ENCODE results near the gene RIMBP3C.
"Not testable (repeated sequence)": the region's sequence is repeated elsewhere in the genome, so short reads cannot be mapped to it uniquely, and the experiment has no call there.

The RIMBP3C gene

GRCh38 chr22:21551361-21551760 lies at the start of gene RIMBP3C:
TSS of gene RIMBP3C (minus strand) at chr22:21551461. CDS start at chr22:21550976, 485 bp downstream.
- not testable (repeated sequence) for DNase-seq (ENCODE audit: low read depth in 3 of 3)

GRCh38 chr22:21599053-21599893 lies 48.0 kb upstream of the RIMBP3C start:
- no peak for DNase-seq (ENCODE audit: low read depth in 3 of 3)

GRCh38 chr22:21598302-21598701 lies 47.0 kb upstream of the RIMBP3C start:
- DNase-seq (ENCODE audit: low read depth in 3 of 3): no peak

GRCh38 chr22:21596356-21597135 lies 45.3 kb upstream of the RIMBP3C start:
- not testable (repeated sequence) for DNase-seq (ENCODE audit: low read depth in 3 of 3)

GRCh38 chr22:21594865-21595452 lies 43.7 kb upstream of the RIMBP3C start:
- no peak for DNase-seq (ENCODE audit: low read depth in 3 of 3)

- DNase-seq (ENCODE audit: low read depth in 3 of 3): no peak
Measured at GRCh38 chr22:21593406-21594232, 42.4 kb upstream of the RIMBP3C start.

GRCh38 chr22:21592422-21592821 lies 41.2 kb upstream of the RIMBP3C start:
- no peak for DNase-seq (ENCODE audit: low read depth in 3 of 3)

- no peak for DNase-seq (ENCODE audit: low read depth in 3 of 3)
Measured at GRCh38 chr22:21591695-21592094, 40.4 kb upstream of the RIMBP3C start.

- DNase-seq (ENCODE audit: low read depth in 3 of 3): no peak
Measured at GRCh38 chr22:21590809-21591641, 39.8 kb upstream of the RIMBP3C start.

GRCh38 chr22:21589396-21589795 lies 38.1 kb upstream of the RIMBP3C start:
- no peak for DNase-seq (ENCODE audit: low read depth in 3 of 3)

GRCh38 chr22:21587803-21588611 lies 36.7 kb upstream of the RIMBP3C start:
- DNase-seq (ENCODE audit: low read depth in 3 of 3): no peak

- DNase-seq (ENCODE audit: low read depth in 3 of 3): no peak
Measured at GRCh38 chr22:21585389-21585788, 34.1 kb upstream of the RIMBP3C start.

GRCh38 chr22:21582801-21583740 lies 31.8 kb upstream of the RIMBP3C start:
- DNase-seq (ENCODE audit: low read depth in 3 of 3): no peak

- DNase-seq (ENCODE audit: low read depth in 3 of 3): not testable (repeated sequence)
Measured at GRCh38 chr22:21581009-21581713, 29.9 kb upstream of the RIMBP3C start.

- not testable (repeated sequence) for DNase-seq (ENCODE audit: low read depth in 3 of 3)
Measured at GRCh38 chr22:21580623-21581007, 29.4 kb upstream of the RIMBP3C start.

GRCh38 chr22:21579474-21579851 lies 28.2 kb upstream of the RIMBP3C start:
- DNase-seq (ENCODE audit: low read depth in 3 of 3): no peak

GRCh38 chr22:21573750-21574494 lies 22.7 kb upstream of the RIMBP3C start:
- no peak for DNase-seq (ENCODE audit: low read depth in 3 of 3)

All from stimulated activated CD4-positive, alpha-beta T cell treated with anti-CD3 and anti-CD28 coated beads, TNF-alpha, amount 100 ng/mL, for 4 hours (primary cell).